Measurements from ENCODE around the gene OLFML1.

Gene OLFML1

GRCh38 chr11:7531011-7531410 lies 45.7 kb downstream of the OLFML1 start:
- no peak for DNase-seq (ENCODE audit: low read depth in 3 of 3, low spot score in 1 of 3)

GRCh38 chr11:7532405-7533145 lies 47.3 kb downstream of the OLFML1 start:
- no peak for DNase-seq (ENCODE audit: low read depth in 3 of 3, low spot score in 1 of 3)

DNA sequence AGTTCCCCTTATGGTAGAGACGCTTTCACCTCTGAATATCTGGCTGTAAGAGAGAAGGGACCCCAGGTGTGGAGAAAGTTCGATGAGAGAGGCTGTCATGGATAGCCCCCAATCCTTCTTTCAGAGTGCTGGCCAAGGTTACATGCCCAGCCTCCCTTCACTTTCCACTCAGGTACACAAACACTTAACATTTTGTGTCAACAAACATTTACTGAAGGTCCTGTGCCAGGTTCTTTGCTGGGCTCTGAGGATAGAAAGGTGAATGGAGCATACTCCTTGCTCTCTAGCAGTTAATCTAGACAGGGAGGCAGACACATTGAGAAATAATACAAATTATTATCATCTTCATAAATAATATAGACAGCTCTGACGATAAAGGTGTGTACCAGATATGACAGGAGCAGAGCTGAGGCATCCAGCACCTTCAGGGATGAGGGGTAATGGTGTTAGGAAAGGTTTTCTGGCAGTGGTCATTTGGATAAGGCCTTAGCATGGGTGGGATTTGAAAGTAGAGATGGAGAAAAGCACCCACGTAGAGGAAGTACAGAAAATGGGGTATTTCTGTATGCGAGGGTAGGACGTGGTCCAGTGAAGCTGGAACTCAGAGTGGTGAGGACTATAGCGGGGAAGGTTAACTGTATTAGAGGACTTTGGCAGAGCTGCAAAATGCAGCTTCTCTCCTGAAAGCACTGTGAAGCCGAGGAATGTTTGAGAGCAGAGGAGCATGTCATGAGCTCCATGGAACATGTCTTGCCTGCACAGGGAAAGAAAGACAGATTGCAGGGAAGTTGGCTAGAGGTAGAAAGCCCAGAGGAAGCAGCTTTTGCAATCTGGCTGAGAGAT lies 48.1 kb downstream of the OLFML1 start:
- DNase-seq (ENCODE audit: low read depth in 3 of 3, low spot score in 1 of 3): no peak

DNA sequence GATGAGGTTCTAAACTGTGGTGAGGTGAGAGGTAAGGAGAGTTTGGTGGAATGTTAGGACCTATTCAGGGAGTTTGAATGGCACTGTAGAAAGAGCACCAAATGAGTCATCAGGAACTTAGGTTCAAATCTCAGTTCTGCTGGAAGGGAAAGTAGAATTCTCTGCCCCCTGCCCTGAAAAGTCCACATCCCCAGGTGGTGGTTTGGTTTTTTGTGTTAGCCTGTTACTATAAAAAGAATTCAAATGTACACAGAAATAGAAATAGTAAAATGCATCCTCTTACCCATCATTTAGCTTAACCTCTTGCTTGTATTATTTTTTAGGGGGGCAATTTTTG lies 48.7 kb downstream of the OLFML1 start:
- DNase-seq (ENCODE audit: low read depth in 3 of 3, low spot score in 1 of 3): no peak

DNA sequence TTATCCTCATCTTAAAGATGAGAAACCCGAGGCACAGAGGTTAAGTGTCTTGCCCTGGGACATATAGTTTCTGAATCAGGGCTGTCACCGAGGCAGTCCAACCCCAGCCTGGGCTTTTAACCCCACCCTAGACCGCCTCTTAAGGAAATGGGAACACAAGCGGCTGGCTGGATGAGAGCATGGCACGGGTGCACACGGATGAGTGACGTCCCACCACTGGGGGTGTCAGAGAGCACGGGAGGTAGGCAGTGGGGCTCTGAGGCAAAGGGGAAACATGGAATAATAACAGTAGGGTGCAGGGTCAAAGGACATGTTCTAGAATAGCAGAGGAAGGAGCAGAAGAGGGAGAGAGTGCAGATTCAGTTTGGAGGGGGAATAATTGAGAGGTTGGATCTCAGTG lies 50.8 kb downstream of the OLFML1 start:
- DNase-seq (ENCODE audit: low read depth in 3 of 3, low spot score in 1 of 3): no peak

DNA sequence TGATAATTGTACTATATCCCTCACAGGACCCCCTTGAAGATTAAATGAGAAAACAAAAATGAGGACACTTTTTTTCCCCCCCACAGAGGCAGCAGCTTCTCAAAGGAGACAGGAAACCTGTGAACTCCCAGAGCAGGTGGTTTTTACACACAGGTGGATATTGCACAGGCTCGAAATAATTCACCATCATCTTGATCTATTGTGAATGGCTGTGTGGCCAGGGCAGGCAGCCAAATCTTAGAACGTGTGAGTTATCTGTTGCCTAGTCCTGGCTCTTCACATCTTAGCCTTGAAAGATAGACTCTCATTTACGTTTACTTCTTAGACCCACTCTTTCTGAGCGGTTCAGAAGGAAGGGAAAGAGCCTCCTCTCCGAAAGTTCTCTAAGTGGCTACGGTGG lies 52.0 kb downstream of the OLFML1 start:
- DNase-seq (ENCODE audit: low read depth in 3 of 3, low spot score in 1 of 3): no peak

DNA sequence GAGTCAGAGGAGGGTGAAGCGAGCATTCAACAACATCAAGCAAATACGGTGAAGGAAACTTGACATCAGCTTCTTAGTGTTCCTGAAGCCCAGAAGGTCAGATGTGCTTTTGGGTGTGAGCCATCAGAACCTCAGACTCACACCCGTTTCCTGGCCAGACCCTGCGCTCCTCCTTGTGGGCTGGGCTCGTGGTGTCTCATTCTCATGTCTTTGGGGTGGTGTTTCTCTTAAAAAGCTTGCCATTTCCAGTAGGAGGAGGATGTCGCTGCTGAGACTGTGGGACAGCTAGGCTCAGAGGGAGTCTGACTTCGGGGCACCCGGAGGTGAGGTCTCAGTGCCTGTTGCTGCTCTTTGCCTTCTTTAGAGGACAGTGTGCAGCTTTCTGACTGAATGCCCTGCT lies 52.7 kb downstream of the OLFML1 start:
- DNase-seq (ENCODE audit: low read depth in 3 of 3, low spot score in 1 of 3): no peak

GRCh38 chr11:7538466-7539454 lies 53.5 kb downstream of the OLFML1 start:
- no peak for DNase-seq (ENCODE audit: low read depth in 3 of 3, low spot score in 1 of 3)

DNA sequence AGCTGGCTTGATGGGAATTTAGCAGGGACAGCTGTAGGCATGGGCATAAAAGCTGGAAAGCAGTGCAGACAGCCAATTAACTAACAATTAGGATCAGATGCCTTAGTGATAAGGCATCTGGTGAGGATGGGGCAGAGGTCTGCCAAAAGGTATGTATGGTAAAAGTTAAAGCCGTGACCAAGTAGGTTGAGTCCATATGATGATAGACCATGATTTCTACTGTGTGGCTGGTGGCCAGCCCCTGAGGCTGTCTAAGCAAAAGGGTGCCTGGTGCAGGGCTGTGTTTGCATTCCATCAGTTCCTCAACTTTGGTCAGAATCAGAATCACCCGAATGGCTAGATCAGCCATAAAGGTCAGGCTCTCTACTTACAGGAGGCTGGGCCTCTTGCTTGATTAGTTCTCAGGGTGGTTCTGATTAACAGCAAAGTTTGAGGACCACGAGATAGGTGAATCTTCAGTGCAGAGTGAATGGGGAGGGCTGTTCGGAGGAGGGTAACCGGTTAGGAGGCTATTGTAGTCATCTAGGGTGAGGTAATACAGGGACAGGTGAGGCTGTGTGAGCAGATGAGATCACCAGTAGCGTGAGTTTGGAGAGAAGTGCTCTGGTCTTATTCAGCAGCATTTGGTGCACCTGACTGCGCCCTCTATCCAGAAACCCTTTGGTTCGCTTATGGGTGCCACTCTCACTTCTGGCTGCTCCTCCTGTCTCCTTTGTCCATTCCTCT lies 55.7 kb downstream of the OLFML1 start:
- no peak for DNase-seq (ENCODE audit: low read depth in 3 of 3, low spot score in 1 of 3)

DNA sequence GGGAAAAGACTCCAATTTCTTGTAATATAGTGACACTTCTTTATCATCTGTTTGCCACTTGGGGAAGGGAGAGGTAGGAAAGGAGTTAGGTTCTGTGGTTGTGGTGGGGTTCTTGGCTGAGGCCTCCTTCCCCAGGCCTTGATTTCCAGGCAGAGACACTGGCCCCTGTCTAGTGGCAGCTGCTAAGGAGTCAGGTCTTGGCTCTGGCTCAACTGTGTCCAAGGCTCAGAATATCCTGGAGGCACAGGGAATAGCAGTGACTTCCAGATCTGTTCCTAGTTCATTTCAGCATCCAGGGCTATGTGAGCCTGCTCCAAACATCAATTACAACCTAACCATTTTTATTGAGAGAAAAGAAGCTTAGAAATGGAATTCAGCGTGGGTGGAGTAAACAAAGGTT lies 58.0 kb downstream of the OLFML1 start:
- no peak for DNase-seq (ENCODE audit: low read depth in 3 of 3, low spot score in 1 of 3)

DNA sequence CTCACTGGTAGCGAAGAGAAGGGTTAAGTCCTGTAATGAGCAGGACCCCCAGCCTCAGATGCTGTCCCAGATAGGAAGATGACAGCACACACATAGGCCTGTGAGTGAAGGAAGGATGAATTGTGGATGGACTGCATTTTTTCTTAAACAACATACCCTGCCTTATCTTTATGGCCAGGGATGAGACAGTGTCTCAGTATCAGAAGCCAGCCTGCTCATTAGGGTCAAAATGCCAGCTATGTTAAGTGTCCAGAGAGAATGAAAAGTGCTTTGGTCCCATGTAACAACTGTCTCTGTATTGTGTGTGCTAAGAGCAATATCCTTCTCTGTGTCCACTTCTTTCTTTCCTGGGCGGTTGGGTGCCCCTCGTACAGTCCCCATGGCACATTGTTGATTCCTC lies 58.7 kb downstream of the OLFML1 start:
- no peak for DNase-seq (ENCODE audit: low read depth in 3 of 3, low spot score in 1 of 3)

GRCh38 chr11:7545611-7546010 lies 60.3 kb downstream of the OLFML1 start:
- no peak for DNase-seq (ENCODE audit: low read depth in 3 of 3, low spot score in 1 of 3)

- no peak for DNase-seq (ENCODE audit: low read depth in 3 of 3, low spot score in 1 of 3)
These were observed 61.1 kb downstream of the OLFML1 start for GRCh38 chr11:7546324-7546791.

- DNase-seq (ENCODE audit: low read depth in 3 of 3, low spot score in 1 of 3): no peak
These were observed 62.4 kb downstream of the OLFML1 start for GRCh38 chr11:7547687-7548086.

GRCh38 chr11:7548659-7549274 lies 63.5 kb downstream of the OLFML1 start:
- DNase-seq (ENCODE audit: low read depth in 3 of 3, low spot score in 1 of 3): no peak

DNA sequence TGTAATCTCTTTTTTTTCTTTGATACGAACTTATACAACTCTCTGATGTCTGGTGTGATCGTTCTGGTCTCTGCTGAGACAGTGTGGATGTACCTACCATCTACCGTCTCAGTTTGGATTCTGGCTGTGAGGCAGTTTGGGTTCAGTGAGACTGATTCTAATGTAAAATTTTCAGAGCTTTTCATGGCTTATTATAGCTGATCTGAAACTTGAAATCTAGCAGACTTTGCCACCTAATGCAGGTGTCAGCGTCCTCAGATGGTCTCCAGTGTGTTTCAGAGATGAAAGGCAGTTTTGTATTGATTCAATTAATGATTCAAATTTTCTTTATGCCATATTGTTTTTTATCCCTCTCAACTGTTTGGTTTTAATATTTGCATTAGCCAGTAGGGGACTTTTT lies 64.4 kb downstream of the OLFML1 start:
- no peak for DNase-seq (ENCODE audit: low read depth in 3 of 3, low spot score in 1 of 3)

- DNase-seq (ENCODE audit: low read depth in 3 of 3, low spot score in 1 of 3): no peak
These were observed 66.3 kb downstream of the OLFML1 start for GRCh38 chr11:7551571-7551970.

DNA sequence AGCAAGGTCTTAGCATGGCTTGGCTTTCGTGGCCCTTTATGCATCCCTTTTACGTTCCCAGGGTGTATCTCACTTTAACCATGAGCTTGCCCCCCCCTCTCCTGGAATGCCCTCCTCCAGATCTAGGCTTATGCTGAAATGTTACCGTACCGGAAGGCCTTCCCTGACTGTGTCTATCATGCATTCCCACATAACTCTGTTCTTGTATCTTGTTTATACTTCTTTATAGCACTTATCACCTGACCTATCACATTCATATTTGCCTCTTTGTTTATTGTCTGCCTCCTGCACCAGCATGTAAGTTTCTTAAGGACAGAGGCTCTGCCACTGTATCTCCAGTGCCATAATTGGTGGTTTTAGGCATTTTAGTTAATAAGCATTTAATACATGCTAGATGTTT lies 67.4 kb downstream of the OLFML1 start:
- DNase-seq (ENCODE audit: low read depth in 3 of 3, low spot score in 1 of 3): no peak

GRCh38 chr11:7555052-7555699 lies 69.9 kb downstream of the OLFML1 start:
- DNase-seq (ENCODE audit: low read depth in 3 of 3, low spot score in 1 of 3): no peak

- no peak for DNase-seq (ENCODE audit: low read depth in 3 of 3, low spot score in 1 of 3)
These were observed 72.7 kb downstream of the OLFML1 start for GRCh38 chr11:7558046-7558445.
